Femur (tissue), 1 donor: ENCODE measurements around the gene RHBDD1.

Source experiments
- DNase-seq: peaks from one replicate; pipeline ENCODE4 v3.0.0-alpha.2; 2017

Gene RHBDD1

GRCh38 chr2:226835796-226836547 lies at the start of gene RHBDD1:
Gene RHBDD1, plus strand, starts transcription at chr2:226836054. Its CDS starts 28,640 bp downstream, at chr2:226864694.
- peak; percentile 96 for DNase-seq

DNA sequence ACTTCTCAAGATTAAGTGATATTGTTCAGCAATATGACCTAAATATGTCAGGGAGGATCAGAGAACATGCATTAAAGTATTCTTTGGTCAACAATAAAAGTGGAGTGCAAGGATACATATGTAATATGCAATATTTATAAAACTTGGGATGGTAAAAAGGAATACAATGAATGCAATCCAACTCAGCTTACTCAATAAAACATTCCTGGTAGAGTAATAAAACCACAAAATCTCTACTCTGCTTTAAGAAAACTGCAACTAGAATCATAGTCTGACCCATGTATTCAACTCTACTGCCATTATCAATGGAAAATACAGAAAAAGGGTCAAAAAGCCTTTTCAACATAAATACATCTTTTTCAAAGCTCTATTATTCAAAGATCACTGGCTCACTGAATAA lies 47.8 kb upstream of the RHBDD1 start:
- no peak for DNase-seq

DNA sequence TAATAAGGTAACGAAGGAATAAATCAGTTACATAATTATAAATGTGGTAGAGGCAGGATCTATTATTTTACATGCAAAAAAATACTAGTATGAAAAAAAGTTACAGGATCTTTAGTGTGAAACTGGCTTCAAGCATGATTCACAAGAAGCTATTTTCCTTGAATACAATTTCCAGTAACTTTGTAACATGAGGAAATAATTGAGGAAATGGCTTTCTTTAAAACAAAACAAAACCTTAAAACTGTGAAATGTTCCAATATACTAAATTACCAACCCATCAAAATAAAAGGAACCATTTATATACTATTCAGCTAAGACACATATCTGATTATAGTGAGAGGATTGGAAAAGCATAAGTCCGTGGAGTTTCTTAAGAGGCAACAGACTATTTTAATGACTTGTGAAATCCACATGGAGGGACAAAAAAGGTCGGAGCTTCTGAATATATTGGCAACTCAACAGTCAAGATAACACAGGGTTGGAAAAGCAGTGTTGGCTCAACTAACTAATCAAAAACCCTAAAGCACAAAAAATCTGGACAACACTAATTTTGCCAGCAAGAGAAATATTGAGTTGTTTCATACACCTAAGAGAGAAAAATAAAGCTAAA lies 46.9 kb upstream of the RHBDD1 start:
- DNase-seq, result no peak

DNA sequence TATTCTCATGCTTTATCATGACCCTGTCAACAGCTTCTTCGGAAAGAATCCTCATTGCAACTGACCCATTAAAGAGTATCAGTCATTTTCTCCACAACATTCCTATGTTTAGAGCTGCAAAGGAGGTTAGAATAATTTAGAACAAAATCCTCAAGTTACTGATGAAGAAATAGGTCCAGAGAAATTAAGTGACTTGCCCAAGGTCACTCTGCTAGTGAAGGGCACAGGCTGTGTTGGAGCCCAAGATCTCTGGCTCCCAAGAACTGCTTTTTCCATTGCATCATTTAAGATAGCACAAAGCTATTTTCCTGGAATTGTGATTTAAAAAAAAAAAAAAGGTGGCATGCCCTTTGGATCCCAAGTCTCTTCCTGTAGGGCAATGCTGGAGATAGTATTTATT lies 45.8 kb upstream of the RHBDD1 start:
- no peak for DNase-seq

DNA sequence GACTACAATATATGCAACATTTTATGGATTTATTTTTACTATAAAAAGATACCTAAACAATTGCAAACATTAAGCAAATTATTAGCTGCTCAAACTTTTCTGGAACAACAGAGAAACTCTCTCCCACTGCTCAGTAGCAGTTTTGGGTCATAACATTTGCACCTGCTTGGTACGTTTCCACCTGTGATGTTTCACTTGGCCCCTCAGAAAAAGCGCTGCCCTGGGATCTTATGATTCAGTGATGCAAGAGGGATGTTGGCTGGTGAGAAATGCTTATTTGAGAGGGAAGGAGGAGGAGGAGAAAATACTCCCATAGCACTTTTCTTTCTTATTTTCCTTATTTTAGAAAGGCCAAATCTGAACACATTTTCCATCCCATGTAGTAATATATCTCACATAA lies 45.4 kb upstream of the RHBDD1 start:
- no peak for DNase-seq

DNA sequence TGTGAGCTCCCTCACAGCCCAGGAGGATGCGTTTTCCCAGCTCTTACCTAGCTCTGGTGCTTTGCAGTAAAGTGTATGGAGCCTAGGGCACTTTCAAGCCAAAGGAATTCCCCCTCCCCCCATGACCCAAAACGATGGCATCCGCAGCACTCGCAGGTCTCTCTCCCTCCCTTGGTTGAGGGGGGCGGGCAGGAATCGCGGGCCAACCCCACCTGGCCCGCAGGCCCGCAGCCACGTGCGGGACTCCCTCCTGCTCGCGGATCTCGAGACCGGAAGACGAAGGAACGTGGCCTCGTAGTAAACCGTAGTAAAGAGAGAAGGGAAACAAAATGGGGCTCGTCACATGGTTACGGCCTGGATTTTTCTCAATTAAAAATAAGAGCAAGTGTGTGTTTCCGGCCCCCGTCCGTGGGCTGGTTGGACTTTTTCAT lies 44.8 kb upstream of the RHBDD1 start:
- DNase-seq, result no peak

DNA sequence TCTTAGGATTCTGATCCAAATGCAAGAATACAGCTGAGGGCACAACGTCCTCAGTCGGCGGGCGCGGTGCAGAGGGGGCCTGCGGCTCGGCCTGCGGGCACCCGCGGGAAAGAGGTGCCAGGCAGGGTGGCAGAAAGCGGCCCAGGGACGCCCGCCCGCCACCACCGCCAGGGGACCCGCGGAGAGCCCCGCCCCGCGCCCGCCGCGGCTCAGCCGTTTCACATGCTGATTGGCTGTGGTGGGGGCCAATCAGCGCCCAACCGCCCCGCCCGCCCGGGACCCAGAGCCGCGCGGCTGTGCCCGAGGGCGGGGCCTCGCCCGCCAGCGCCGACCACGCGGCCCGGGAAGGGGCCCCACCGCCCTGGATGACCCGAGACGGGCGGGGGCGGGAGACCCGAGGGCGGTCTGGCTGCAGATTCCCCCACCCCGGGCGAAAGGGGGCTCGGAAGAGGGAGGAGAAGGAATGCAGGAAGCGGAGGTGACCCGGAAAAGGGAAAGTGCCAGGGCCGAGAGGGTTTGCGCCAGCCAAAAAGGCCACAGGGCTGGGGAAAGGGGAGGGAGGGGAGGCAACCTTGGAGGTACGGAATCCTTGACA lies 44.3 kb upstream of the RHBDD1 start:
- peak; percentile 93 for DNase-seq

DNA sequence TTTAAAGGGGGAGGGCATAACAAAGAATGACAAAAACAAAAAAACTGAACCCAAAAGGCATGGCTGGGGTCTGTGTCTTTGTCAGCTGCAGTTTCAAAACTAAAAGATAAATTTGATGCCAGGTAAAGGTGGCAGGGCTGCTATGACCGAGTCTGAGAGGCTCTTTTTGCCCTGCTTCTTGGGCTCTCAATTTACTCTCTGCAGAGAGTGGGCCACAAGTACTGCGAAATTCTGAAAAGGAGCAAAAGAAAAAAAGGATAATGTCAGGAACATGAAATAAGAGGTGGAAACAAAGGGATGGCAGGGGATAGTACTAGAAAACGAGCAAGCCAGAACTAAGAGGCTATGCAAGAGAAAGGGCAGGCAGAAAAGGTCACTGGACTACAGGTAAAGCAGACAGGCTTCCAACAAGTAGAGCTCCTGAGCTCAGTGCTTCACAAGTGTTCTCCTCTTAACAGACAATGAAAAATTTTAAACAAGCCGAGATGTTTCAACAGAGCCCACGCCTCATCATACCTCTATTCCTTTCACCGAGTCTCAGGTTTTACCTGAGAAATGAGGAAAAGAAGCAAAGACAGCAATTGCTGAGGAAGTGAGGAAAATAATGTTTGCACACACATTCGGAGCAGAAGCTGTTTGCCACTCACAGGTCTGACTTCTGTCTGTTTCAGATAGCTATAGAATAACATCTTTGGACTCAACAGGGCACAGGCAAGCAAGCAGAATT lies 43.5 kb upstream of the RHBDD1 start:
- DNase-seq, result no peak

DNA sequence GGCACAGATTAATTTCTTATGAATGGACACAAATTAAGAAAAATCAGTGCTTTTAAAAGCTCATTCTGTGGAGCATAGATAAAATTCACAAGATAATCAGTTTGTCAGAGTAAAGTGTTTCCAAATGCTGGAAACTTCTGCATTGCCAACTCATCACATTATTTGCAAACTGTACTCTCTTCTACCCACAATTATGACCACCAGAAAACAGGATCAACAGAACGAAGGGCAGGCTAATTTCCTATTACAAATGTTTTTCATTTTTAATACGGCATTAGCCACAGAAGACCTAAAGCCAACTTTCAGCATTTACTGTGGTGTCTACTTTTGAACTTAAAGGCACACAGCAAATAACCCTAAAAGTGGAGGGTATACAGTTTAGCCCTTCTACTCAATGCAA lies 42.2 kb upstream of the RHBDD1 start:
- DNase-seq, result no peak

DNA sequence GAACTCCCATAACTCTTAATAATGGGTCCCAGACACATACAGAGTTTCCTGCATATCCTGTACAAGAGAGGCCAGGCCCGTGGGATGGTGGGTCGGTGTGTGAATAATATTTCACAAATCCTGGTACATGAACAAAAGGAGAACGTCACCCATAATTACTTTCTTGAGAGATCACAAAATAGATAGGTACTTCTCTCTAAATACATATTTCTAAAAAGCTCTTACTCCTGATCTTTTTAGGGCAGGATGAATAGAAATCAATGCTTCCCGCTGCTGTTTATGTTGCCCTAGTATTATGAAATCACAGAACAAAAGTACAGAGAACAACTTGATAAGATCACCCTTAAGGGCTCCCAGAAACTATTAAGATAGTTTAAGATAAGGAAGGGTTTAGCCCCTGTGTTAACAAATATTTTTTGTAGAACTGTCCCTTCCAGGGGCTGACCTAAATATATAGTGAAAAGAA lies 41.6 kb upstream of the RHBDD1 start:
- no peak for DNase-seq

DNA sequence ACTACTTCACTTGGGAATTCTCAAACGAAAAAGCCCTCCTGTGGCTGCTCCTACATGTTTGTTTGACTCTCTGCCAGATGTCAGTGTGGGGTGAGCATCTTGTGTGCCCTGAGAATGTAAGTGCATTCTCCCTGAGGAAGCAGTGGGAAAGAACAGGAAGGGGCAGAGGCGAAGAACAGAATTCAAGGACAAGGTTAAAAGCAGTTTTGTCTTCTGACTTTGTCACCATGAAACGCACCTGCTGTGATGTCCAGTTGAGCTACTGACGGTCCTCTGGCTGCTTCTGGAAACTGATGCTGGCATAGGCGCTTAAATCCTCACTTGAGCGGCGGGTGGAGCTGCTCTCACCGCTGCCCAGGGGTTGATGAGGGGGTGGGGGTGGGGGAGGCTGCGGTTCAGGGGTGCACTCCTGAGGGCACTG lies 41.1 kb upstream of the RHBDD1 start:
- DNase-seq, result peak; percentile 28

DNA sequence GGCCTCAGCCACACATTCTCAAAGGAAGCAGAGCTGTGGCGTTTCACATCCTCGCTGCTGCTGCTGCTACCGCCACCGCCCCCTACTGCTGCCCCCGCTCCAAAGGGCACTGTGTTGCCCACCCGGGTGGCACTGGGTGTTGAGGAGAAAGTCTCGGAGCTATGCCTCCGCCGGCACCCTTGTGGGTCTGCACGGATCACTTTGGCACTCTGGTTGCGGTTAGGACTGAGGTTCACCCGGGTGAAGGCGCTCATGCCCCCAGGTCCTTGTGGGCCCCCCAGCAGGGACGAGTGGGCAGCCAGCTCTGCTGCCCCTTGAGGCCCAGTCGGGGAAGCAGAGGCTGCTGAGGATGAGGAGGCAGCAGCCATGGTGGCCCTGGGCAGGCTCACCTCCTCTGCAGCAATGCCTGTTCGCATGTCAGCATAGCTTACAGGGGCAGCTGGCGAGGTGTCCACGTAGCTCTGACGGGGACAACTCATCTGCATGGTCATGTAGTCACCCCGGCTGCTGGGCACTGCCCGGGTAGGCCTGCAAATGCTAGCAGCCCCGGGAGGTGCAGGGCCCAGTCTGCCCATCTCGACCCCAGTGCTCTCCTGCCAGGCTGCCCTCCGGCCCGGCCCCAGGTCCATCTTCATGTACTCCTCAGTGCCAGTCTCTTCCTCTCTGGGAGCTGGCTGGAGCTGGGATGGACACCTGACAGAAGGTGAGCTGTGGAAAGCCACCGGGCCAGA lies 40.4 kb upstream of the RHBDD1 start:
- DNase-seq, result peak; percentile 25

GRCh38 chr2:226796012-226796839 lies 39.6 kb upstream of the RHBDD1 start:
- no peak for DNase-seq

DNA sequence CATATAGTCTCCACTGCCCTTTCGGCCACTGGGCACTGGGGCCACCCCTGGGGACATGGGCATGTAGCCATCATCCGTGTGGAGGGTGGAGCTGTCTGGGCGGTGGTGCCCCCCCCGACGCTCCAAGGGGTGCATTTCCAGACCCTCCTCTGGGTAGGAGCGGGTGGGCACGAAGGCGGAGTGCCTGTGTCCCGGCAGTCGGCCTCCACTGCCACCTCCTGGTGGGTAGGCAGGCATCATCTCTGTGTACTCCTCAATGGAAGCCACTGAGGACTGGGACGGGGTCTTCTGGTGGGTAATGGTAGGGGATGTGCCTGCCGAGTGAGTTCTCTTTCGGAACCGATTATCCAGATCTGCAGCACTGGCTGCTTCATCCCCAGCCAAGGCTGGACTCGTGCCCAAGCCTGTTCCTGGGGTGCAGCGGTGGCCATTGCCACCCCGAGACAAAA lies 39.0 kb upstream of the RHBDD1 start:
- DNase-seq, result peak; percentile 39

DNA sequence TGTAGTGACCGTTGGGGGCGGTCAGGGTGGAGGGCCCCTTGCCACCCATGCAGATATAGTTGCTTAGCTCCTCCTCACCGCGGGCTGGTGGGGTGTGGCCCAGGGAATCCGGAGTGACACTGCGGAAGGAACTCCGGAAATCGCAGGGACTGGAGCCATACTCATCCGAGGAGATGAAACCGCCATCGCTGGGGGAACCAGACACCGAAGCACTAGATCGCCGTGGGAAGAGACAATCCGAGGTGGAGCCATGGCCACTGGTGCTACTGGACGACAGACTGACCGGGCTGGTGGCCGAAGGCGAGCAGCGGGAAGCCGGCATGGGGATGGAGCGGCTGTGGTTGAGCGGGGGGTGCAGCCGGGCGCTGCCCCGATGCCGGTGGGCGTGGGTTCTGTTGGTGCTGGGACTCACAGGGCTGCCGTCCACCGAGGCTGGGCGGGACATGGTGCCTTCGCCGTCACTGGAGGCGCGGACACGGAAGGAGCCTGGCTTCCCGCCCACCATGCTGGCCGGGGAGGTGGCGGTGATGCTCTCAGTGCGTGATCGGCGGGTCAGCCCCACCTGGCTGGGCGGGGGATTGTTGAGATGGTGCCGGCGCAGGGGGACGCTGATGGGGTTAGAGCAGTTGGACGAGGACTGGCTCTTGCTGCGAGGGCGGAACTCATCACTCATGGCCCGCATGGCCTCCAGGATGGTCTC lies 38.4 kb upstream of the RHBDD1 start:
- no peak for DNase-seq

GRCh38 chr2:226797989-226798421 lies 37.8 kb upstream of the RHBDD1 start:
- peak; percentile 29 for DNase-seq

- peak; percentile 74 for DNase-seq
Measured at GRCh38 chr2:226798422-226799210, 37.2 kb upstream of the RHBDD1 start.

GRCh38 chr2:226799211-226799975 lies 36.5 kb upstream of the RHBDD1 start, which contains the start of gene IRS1:
Gene IRS1, minus strand, starts transcription at chr2:226799820. Its CDS starts 1,082 bp downstream, at chr2:226798738.
- peak; percentile 88 for DNase-seq
